T-helper 1 cell (primary cell): ENCODE data around the gene HS6ST1.
"Not testable (repeated sequence)": the region's sequence is repeated elsewhere in the genome, so short reads cannot be mapped to it uniquely, and the experiment has no call there.

Experiments
- DNase-seq, 5 donors: peaks; one replicate each; pipeline ENCODE4 v3.0.0-alpha.2; 2012 to 2020

The HS6ST1 gene

DNA sequence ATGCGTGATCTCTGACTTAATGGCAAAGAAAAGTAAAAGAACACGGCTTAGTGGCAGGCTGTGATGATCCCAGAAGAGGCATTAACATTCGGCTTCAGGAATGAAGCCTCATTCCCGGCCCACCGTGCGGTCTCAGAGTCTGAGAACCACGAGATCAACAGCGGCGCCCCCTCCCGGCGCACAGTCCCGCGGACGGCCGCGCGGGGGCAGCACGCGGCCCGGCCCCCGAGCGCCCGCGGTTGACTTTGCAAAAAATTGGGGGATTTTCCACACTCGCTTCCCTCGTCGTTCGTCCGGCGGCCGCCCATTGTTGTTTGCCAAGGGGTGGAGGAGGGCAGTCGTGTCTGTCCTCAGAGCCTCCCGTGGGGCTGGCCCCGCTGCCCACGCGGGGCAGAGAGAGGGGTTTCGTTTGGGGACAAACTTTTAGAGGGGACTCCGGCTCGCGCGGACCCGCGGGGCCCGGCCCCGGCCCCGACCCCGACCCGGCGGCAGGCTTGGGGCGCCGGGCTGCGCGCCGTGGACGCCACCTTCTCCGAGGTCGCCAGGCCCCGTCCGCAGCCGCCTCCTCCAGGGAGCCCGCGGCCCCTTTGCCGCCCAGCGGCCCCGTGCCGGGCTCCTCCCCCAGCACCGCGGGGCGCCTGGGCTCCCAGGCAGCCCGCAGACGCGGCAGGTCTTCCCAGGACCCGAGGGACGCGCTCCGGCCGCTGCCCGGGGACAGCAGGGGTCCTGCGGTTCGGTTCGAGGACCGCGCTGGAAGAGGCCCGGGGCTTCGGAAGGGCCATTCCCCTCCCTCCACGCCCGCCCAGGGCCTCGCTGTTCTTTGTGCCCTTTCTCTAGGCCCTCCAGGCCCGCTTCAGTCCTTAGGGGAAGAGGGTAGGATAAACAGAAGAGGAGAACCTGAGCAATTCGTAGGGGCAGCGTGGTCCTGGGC is 3.4 kb upstream of the HS6ST1 start:
- peak; percentile 61 to 73 (median 68) for DNase-seq

DNA sequence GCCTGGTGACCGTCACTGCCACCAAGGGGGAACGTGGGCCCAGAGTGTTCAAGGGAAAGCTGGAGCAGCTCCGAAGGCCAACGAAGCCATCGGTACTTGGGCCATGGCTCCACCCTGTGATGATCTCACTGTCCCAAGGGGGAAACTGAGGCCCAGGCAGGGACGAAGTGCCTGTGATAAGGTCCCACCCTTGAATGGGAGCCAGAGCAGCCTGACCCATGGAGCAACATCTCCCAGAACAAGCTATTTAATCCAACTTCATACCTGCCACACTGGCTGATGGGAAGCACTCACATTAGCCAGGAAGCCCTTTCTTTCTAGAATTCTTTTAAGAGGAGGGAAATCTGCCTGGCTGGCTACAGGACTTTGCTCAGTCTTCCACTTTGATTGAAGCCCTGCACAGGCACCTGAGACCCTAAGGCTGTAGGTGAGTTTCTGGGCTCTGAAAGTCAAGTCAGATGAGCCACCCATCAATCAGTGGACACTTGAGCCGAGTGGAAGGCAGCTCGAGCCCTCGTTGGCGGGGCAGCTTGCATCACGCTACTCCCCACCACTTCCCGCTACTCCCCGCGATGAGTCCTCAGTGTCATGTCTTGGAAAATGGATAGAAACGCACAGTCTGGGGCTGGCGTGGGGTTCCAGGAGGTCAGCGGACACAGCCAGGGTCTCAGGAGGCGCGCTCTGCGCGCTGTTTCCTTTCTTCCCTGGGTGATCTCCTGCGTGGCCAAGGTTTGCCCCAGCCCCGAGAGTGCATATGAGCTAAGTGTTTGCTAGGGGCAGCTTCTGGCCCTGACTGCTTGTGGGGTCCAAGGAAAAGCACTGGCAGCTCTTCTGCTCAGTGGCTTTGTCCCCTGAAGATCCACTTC is 2.5 kb upstream of the HS6ST1 start:
- DNase-seq: no peak

DNA sequence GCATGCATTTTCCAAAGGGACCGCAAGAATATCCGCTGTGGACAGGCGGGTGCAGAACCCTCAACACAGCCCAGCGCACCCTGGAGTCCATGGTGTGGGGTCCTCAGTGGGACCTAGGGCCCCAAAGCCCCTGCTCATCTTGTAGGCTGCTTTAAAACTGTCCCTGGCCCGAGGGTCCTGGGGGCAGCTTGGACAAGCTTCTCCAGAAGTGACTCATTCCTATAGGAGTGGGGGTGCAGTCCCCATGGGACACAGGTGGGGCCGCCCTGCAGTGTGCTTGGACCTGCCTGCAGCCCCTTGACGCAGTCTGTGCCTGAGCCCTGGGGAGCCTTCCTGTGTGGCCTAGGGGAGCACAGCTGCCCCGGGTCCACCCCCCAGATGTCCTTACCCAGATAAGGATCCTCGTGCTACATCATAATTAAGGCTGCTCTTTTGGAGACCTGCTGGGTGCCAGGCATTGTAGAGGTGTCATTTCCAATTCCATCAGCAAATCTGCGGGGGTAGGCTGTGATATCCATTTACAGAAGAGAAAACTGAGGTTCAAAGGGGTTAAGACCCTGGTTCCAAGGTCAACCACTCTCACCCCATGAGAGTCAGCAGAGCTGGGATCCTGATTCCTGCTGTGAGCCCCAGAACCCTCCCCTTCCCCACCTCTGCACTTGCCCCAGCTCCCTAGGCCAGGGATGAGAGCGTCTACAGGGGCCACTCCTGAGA is 1.7 kb upstream of the HS6ST1 start:
- no peak for DNase-seq

DNA sequence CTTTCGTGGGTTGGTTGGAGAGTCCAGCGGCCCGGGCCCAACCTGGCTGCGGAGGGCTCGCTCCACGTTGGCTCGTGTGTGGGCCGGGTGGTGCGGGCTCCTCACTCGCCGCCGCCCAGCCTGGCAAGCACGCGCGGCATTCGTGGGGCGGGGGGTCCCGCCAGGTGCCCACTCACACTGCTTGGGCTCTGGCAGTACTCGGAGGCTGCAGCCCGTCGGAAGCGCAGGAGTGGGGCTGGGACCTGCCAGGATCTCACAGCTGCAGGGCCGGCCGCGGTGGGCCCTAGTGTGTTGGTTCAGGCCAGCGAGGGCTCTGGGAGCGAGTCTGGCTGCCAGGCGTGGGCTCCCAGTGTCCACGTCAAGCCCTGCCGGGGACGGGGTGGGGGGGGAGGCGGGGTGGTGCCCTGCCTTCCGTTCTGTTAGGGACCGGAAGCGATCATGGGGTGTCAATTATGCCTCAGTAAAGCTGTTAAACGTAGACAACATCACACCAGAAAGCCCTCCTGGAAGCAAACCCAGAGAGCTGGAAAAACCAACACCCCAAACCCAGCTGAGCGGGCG is 1.0 kb upstream of the HS6ST1 start:
- DNase-seq: peak in 1 of 5 donors; percentile 5

DNA sequence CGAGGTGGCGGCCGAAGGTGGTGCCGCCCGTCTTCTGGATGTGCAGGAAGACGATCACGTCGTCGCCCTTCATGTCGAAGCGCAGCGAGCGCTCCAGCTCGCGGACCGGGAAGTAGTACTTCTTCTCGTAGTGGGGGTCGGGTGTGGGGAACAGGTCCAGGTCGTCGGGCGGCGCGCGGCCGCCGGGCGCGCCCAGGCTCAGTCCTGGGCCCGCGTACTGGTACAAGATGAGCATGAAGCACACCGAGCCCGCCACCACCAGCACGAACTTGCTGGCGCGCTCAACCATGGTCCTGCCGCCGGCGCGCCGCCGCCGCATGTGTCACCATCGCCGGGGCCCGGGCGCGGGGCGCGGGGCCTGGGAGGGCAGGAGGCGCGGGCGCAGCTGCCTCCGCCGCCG is 423 bp downstream of the HS6ST1 start:
- not testable (repeated sequence) for DNase-seq

DNA sequence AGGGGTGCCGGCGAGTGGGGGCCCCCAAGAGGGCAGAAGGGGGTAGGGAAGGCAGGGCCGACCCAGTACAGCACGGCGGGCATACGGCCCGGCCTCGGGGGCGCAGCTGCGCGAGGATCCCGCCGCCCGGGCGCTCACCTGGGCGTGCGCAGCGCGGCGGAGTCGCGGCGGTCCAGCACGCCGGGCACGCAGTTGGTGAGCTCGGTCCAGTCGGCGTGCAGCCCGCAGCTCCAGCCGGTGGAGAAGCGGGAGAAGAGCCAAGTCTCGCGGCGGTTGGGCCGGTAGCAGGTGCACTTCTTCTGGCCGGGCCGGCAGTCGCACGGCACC is 806 bp downstream of the HS6ST1 start:
- not testable (repeated sequence) for DNase-seq

DNA sequence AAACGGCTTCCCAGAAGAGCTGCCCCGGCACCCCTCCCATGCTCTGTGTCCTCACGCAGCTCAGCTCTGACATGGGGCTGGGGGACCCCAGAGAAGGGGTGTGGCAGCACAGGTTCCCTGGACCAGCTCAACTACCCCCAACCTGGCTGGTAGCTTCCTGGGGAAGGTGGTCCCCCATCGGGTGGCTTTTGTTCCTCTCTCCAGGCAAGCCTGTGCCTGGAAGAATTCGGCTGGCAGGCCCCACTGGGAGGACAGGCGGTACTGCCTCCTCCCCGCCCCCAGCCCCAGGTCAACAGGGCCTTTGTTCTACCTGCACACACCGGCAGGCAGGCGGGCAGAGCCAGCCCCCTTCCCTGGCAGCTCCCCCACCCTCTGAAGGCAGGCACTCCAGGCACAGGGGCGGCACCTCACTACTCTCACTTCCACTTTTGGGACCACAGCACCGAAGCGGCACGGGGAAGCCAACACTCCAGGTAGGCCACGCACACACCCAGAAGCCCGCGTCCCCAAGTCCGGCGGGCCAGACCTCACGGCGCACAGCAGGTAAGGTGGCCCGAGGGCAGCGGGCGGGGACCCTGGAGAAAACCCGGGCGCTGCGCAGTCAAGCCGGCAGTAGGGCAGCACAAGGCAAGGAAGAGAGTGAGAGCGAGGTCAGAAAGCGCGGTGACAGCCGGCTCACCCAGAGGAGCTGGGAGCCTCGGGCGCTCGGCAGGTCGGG is 1.3 kb downstream of the HS6ST1 start:
- peak in 1 of 5 donors; percentile 8 for DNase-seq

DNA sequence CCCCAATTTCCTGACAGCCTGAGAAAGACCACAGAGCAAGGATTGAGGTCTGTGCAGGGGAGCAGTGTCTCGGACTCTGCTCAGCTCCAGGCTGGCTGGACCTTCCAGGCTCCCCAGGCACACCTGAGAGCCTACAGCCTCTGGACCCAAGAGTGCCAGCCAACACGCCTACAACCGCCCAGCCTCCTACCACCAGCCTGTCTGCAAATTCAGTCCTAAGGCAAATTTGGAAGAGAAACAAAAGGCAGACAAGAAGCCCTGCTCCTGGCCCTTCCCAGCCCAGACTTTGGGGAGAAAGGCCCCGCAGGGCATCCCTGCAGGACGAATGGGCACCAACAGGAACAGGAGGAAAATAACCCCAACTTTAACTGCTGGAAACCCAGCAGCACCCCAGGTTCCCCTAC is 1.9 kb downstream of the HS6ST1 start:
- DNase-seq: no peak

DNA sequence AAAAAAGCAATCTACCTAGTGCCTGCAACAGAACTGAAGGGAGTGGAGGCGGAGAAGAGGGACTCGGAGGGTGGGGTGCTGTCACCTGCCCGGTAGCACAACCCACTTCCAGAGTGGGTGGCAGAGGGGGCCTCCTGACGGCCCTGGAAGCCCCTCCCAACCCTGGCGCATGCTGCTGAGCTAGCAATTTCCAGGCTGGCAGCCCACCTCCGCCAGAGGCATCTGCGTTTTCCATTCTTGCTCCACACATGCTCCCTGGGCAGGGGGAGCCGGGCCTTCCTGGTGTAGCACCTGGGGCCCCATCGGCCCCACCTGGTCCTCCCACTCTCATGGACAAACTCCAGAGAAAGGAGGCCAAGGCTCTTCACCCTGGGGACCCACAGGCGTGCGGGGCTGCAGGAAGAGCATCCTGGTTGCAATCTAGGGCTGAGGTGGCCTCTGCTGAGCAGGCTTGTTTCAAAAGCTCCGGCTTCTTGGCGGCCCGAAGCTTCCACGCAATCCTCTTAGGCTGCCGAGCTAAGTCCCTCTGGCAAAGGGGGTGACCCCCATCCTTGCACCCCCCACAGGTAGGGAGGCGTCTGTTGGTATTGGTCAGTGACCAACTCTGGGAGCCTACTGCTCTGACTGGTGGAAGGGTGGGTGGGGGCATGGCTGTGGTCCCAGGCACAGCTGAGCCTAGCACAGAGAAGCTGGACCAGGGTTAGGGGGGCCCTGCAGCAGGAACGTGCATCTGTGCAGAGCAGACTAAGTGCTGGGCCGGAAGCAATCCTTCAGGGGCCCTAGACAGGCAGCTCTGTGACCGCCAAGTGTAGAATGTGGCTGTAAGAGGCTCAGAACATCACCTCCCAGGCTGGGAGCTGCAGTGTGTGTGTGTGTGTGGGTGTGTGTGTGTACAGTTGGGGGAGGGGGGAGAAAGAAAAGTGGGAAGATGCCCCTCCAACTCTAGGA is 2.6 kb downstream of the HS6ST1 start:
- DNase-seq: peak in 1 of 5 donors; percentile 5

DNA sequence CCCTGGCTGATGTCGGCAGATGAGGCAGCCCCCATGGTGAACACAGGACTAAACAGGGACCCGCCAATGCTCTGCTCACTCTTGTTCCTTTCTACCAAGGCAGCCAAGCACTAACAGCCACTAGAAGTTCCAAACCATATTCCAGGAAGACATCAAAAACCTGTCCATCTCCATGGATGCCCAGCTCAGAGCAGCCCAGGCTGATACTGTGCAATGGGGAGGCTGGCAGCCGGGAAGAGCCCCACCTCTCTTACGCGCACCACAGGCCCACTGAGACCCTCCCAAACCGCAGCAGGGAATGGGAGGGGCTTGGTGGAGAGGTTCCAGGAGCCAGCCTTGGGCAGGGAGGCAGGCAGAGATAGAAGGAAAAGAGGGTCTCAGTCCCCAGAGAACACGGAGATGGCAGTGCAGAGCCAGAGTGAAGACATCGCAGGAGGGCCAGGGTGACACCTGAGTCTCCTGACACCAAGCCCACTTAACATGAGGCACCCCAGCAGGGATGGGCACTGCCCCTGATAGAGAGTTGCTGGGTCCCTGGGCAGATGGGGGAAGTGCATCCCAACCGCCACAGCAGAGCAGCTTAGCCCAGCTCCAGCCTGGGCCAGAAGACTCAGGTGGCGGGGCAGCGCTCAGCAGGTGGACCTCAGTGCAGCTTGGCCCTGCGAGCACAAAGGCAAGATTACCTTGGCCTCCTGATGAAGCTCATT is 3.4 kb downstream of the HS6ST1 start:
- DNase-seq: peak in 1 of 5 donors; percentile 9

DNA sequence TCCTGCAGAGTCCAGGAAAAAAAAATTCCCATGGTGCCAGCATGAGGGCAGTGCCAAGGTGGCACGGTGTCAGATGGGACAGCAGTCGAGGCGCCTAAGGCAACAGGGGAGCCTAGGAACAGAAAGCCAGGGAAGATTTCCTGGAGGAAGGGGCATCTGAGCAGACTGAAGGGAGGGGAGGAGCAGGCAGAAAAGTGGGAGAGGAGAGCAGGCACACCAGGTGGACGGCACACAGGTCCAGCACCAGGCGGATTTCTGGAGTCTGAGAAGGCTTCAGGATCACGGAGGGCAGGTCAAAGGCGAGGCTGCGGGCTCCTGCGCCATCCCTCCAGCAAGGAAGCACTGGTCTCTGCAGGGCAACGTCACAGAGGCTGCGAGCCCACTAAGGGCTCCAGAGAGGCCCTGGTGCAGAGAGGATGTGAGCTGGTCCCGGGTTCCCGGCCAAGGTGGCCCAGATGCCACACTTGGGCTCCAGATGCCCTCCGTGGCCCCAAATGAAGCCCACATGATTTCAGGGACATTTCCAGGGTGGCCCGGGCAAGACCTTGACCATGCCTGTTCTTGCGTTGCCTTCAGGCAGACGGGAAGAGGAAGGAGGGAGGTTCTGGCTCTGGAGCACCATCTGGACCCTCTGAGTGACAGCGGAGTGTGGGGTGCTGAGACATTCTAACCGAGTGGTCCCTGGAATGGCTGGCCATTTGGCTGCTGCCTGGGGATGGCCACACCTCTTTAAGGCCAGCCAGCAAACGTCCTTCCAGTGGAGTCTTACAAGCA is 4.1 kb downstream of the HS6ST1 start:
- DNase-seq: no peak

DNA sequence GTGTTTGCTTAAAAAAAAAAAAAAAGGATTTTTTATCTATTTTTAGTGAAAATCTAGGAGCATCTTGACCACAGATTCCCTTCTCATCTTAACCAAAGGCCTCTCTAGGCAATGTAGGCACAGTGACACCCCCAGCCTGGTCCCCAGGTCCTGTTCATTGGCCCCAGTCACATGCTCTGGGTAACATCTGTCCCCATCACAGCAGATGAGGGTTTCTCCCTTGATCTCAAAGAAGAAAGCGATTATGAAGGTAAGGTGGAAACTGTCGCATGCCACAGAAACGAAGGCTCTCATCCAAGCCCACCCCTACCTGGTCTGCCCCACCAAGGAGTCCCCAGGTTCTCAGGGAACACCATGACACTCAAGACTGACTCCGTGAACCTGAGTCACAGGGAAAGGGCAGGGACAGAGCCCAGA is 4.7 kb downstream of the HS6ST1 start:
- DNase-seq: no peak

DNA sequence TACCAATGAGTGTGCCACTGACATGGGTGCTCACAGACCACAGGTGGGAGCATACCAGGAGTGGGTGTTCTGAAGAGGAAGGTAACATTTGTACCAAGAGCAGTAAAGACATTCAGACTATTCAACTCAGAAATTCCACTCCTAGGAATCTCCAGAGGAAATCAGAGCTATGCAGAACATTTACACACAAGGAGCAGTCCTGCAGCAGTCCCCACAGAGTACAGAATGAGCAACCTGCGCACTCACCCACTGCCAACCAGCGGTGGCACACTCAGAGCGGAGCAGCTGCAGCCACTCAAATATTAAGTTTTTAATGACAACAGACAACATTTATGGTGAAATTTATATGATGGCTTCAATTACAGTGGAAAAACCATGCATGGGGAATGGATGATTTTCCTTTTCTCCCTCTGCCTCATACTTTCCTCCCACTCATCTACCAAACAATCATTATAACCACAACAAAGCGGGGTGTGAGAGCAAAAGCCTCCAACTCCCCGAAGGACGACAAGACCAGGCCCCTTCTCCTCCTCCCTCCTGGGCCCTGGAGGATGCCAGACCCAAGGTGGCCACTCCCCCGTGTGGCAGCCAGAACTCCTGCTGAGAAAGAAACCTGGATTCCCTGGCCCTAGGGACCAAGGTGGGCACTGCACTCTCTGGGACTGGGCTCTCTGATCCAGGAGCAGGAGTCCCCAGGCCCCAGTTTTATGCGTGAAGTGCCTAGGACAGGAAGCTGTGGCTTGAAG is 5.4 kb downstream of the HS6ST1 start:
- DNase-seq: peak in 1 of 5 donors; percentile 10

DNA sequence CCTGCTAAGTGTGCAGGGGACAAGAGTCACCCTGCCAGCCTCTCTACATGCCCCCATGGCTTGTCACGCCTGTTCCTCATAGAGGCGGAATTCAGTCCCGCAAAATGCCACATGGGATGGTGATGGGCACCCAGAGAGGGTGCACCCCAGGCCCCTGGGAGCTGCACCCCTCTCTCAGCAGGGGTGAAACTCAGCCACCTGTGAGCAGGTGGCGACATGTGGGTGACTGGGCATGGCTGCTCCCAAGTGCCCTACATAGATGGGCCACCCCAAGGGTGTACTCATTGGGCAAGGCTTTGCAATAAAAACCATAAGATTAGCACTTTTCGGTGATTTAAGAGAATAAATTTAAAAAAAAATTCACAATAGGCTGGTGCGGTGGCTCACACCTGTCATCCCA is 6.3 kb downstream of the HS6ST1 start:
- no peak for DNase-seq

DNA sequence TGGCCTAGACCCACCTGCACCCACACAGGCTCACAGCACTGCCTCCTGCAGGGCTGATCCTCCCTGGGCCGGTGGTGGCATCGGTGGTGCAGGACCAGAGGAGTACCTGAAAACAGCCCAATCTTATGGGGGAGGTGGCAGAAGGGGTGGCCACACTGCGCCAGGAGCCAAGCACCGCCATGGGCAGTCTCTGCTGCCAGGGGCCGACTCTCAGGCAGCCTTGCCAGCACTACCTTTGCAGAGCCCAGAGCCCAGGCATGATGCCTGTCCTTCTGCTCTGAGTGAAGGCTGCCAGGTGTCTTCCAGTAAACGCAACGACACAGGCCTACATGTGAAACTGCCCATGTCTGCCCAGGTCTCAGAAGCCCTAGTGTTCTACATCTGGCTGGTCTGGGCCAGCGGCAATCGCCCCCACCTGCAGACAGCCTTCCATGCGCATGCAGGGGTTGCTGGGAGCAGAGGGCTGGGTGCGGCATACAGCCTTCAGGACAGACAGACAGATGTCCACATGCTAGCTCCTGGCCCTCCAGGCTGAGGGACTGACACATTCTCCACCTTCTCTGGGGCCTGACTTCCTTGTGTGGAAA is 6.8 kb downstream of the HS6ST1 start:
- peak in 1 of 5 donors; percentile 4 for DNase-seq

DNA sequence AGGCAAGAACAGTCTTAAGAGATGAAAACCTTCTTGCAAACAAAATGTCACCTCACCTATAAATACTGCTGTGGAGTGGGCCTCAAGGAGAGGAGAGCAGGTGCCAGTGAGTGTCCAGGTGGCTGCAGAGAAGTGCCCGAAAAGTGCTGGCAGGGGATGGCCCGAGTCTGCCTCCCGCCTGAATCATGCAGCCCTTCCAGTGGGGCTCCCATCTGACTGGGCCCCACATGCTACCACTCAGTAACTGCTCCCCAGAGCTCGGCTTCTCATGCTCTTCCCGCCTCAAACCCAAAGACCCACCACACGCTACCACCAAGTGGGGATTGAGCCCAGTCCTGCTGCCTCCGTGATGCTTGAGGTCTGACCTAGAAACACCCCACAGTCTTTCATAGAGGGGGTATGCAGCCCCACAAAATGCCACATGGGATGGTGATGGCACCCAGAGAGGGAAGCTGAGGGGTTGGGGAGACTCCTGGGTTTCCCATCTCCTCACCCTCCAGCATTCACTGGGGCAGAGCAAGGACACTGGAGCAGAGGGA is 7.4 kb downstream of the HS6ST1 start:
- DNase-seq: no peak

DNA sequence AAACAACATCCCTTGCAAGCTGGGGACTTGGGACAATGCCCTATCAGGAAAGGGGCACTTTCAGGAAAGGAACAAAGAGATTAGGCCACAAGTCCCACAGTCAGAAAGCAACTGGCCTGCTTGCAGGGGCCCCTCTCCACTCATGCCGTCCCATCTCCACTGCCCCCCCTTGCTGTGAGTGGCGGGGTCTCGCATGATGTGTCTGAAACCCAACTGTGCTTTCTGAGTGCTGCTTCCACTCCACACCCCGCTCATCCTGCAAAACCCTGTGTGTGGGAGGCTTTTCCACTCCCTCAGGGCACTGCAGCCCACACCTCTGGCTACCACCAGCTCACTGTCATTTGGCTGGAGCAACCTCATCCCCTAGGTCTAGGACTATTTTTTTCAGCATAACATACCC is 7.9 kb downstream of the HS6ST1 start:
- no peak for DNase-seq
